ENCODE measurements around the gene SERPINE2.

SERPINE2 gene

GRCh38 chr2:224039080-224039769, at the start of gene SERPINE2:
SERPINE2 (minus strand) TSS chr2:224039286; CDS start chr2:224001900, 37,386 bp downstream.
- DNase-seq, result peak; percentile 68

GRCh38 chr2:224086226-224086914, 47.3 kb upstream of the SERPINE2 start:
- no peak for DNase-seq

- no peak for DNase-seq
These were observed 46.7 kb upstream of the SERPINE2 start for GRCh38 chr2:224085811-224086210.

GRCh38 chr2:224085246-224085645, 46.2 kb upstream of the SERPINE2 start:
- no peak for DNase-seq

GRCh38 chr2:224084266-224084892, 45.3 kb upstream of the SERPINE2 start:
- no peak for DNase-seq

GRCh38 chr2:224083638-224084037, 44.6 kb upstream of the SERPINE2 start:
- DNase-seq, result no peak

GRCh38 chr2:224078656-224079055, 39.6 kb upstream of the SERPINE2 start:
- DNase-seq, result no peak

- no peak for DNase-seq
These were observed 38.9 kb upstream of the SERPINE2 start for GRCh38 chr2:224077773-224078507.

GRCh38 chr2:224075588-224075987, 36.5 kb upstream of the SERPINE2 start:
- no peak for DNase-seq

- DNase-seq, result no peak
These were observed 34.6 kb upstream of the SERPINE2 start for GRCh38 chr2:224073676-224074075.

- DNase-seq, result no peak
These were observed 33.6 kb upstream of the SERPINE2 start for GRCh38 chr2:224072541-224073188.

- no peak for DNase-seq
These were observed 30.1 kb upstream of the SERPINE2 start for GRCh38 chr2:224069172-224069571.

GRCh38 chr2:224063298-224063648, 24.2 kb upstream of the SERPINE2 start:
- DNase-seq, result no peak

- DNase-seq, result no peak
These were observed 23.6 kb upstream of the SERPINE2 start for GRCh38 chr2:224062481-224063297.

GRCh38 chr2:224060783-224061482, 21.8 kb upstream of the SERPINE2 start:
- DNase-seq, result no peak

- DNase-seq, result no peak
These were observed 20.1 kb upstream of the SERPINE2 start for GRCh38 chr2:224059178-224059577.

GRCh38 chr2:224058048-224058775, 19.1 kb upstream of the SERPINE2 start:
- no peak for DNase-seq

GRCh38 chr2:224056889-224057288, 17.8 kb upstream of the SERPINE2 start:
- DNase-seq, result no peak

GRCh38 chr2:224055101-224055500, 16.0 kb upstream of the SERPINE2 start:
- DNase-seq, result no peak

- DNase-seq, result no peak
These were observed 7.7 kb upstream of the SERPINE2 start for GRCh38 chr2:224046752-224047151.

Measured in activated CD8-positive, alpha-beta memory T cell treated with anti-CD3 and anti-CD28 coated beads, Interleukin-2, amount 50 U/mL, for 4 hours (primary cell).